K562 (cell line): ENCODE results near the gene LYPLA2. TPM values are rescaled to one million over a fixed set of nuclear protein-coding genes. Genes with fewer than 3 reads are reported as not detected.

Experiments used
- ELF1 ChIP-seq: fragments of 200-800 bp; sonication (Bioruptor generic); IDR thresholded peaks from 2 replicates; pipeline ENCODE4 v1.6.1; 2016; ENCODE audit warnings: missing genetic modification characterization, missing compliant biosample characterization
- FOXK1 ChIP-seq: sonication (generic); formaldehyde crosslinking; IDR thresholded peaks from 2 replicates; pipeline ENCODE4 v1.8.0; 2022; ENCODE audit warnings: missing genetic modification reagents, mild to moderate bottlenecking, borderline replicate concordance
- FOXP4 ChIP-seq: sonication (generic); formaldehyde crosslinking; IDR thresholded peaks from 2 replicates; pipeline ENCODE4 v1.8.0; 2022; ENCODE audit warnings: mild to moderate bottlenecking, missing genetic modification reagents, borderline replicate concordance
- GMEB1 ChIP-seq: fragments of 250-450 bp; sonication (Bioruptor Pico); IDR thresholded peaks from 2 replicates; pipeline ENCODE4 v1.4.0; 2020; ENCODE audit warnings: mild to moderate bottlenecking
- HDGF ChIP-seq: fragments of 450-650 bp; IDR thresholded peaks from 2 replicates; pipeline ENCODE4 v1.6.1; 2016
- MLX ChIP-seq, 2 experiments: fragments of 450-650 bp in 1 of 2; sonication (generic) in 1 of 2; formaldehyde crosslinking; conservative IDR thresholded peaks; 2 replicates each; pipeline versions ENCODE4 v1.4.0 to v1.8.1; 2020 to 2022; ENCODE audit warnings: mild to moderate bottlenecking in 1 of 2, missing genetic modification reagents in 1 of 2
- MTA3 ChIP-seq: fragments of 450-650 bp; formaldehyde crosslinking; IDR thresholded peaks from 2 replicates; pipeline ENCODE4 v1.6.1; 2017; ENCODE audit warnings: mild to moderate bottlenecking, borderline replicate concordance
- MXD1 ChIP-seq: fragments of 250-450 bp; sonication (Bioruptor Pico); IDR thresholded peaks from 2 replicates; pipeline ENCODE4 v1.8.0; 2021; ENCODE audit warnings: borderline replicate concordance, mild to moderate bottlenecking, moderate library complexity; ENCODE audit not compliant: poor library complexity, severe bottlenecking
- PATZ1 ChIP-seq: fragments of 250-450 bp; sonication (Bioruptor Pico); IDR thresholded peaks from 2 replicates; pipeline ENCODE4 v1.5.0; 2020; ENCODE audit warnings: mild to moderate bottlenecking, borderline replicate concordance
- RBM22 ChIP-seq: fragments of 200-400 bp; formaldehyde crosslinking; IDR thresholded peaks from 2 replicates; pipeline ENCODE4 v1.6.1; 2018; ENCODE audit warnings: low read length, low read depth; ENCODE audit not compliant: poor library complexity, severe bottlenecking
- STAT5B ChIP-seq: fragments of 250-450 bp; sonication (Bioruptor Pico); IDR thresholded peaks from 2 replicates; pipeline ENCODE4 v1.8.0; 2021; ENCODE audit warnings: mild to moderate bottlenecking, inconsistent platforms
- TRIM25 ChIP-seq: fragments of 450-650 bp; IDR thresholded peaks from 2 replicates; pipeline ENCODE4 v1.7.0; 2016; ENCODE audit warnings: borderline replicate concordance
- ZKSCAN1 ChIP-seq: fragments of 150-350 bp; IDR thresholded peaks from 2 replicates; pipeline ENCODE4 v1.6.1; 2016; ENCODE audit warnings: low read depth, low read length
- ZNF347 ChIP-seq: fragments of 450-650 bp; formaldehyde crosslinking; IDR thresholded peaks from 2 replicates; pipeline ENCODE4 v1.4.0; 2020; ENCODE audit warnings: low read depth, mild to moderate bottlenecking, moderate library complexity
- ZNF668 ChIP-seq: fragments of 250-450 bp; sonication (Bioruptor Pico); IDR thresholded peaks from 2 replicates; pipeline ENCODE4 v1.8.0; 2022; ENCODE audit warnings: mild to moderate bottlenecking, inconsistent platforms
- polyA plus RNA-seq, 8 experiments: library from polyadenylated mRNA; depleted of rRNA in 4 of 8; stranded (reverse) in 5 of 8; unstranded in 3 of 8; fragments of >200 nt; fragmentation: Nextera tagmentation in 2 of 8; fragmentation: Illumina TruSeq in 1 of 8; extraction: Ambion mirVana in 2 of 8; extraction: Trizol in 1 of 8; gene quantifications; 2 replicates each; pipeline versions ENCODE4 v1.2.1 to v1.2.3, GENCODE V29; 2011 to 2014; ENCODE audit warnings: inconsistent platforms in 1 of 8, missing spikeins in 1 of 8
- total RNA-seq, 7 experiments: library from RNA; depleted of rRNA in 6 of 7; stranded (reverse); fragments of >200 nt in 6 of 7; fragmentation: Illumina TruSeq in 2 of 7; extraction: Trizol in 2 of 7; gene quantifications; 2 replicates each; pipeline versions ENCODE4 v1.2.1 to v1.2.3, GENCODE V29; 2011 to 2021; ENCODE audit warnings: low replicate concordance in 1 of 7
- TF ChIP-seq, protein P1 (sequence below): fragments of 250-450 bp; sonication (Bioruptor Pico); IDR thresholded peaks from 2 replicates; pipeline ENCODE4 v1.5.0; 2021

LYPLA2 gene
- total and polyA plus RNA-seq, 9 of the 15 experiments (the other 6 are each of a cell fraction or from before 2014, with no cell fraction given) = 3.9 to 128 (median 60.1) TPM

- TF ChIP-seq TRIM25 (no peak), PATZ1 (no peak), ZKSCAN1 (no peak; the same call in 1 of the 2 replicates), STAT5B (CRISPR knock-in tag) (no peak), ELF1 (tag) (peak; percentile 98), MLX (CRISPR knock-in tag; conservative IDR thresholded peaks at IDR 0.05) (no peak), FOXP4 (peak; percentile 91; the same call in 1 of the 2 replicates), GMEB1 (CRISPR knock-in tag) (peak; percentile 78), ZNF668 (CRISPR knock-in tag) (no peak), MTA3 (peak; percentile 99), FOXK1 (peak; percentile 87; the same call in 1 of the 2 replicates), MXD1 (CRISPR knock-in tag) (no peak), RBM22 (peak; percentile 32), ZNF347 (CRISPR knock-in tag) (no peak), HDGF (no peak)
- TF ChIP-seq, protein P1, sequence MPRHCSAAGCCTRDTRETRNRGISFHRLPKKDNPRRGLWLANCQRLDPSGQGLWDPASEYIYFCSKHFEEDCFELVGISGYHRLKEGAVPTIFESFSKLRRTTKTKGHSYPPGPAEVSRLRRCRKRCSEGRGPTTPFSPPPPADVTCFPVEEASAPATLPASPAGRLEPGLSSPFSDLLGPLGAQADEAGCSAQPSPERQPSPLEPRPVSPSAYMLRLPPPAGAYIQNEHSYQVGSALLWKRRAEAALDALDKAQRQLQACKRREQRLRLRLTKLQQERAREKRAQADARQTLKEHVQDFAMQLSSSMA (CRISPR knock-in tag) = no peak
These were observed 9.7 kb downstream of the LYPLA2 start, which contains the start of gene GALE (continued) for GRCh38 chr1:23800400-23801337.
